Ishikawa (cell line): ENCODE results near the gene RAB31.

Experiments
- CEBPB ChIP-seq: IDR thresholded peaks from 2 replicates; pipeline ENCODE4 v1.6.1; 2012
- CREB1 ChIP-seq: IDR thresholded peaks from 2 replicates; pipeline ENCODE4 v1.6.1; 2012; ENCODE audit warnings: low read depth
- EGR1 ChIP-seq: IDR thresholded peaks from 2 replicates; pipeline ENCODE4 v1.6.1; 2012
- EP300 ChIP-seq: IDR thresholded peaks from 2 replicates; pipeline ENCODE4 v1.6.1; 2012; ENCODE audit warnings: borderline replicate concordance
- MAX ChIP-seq: IDR thresholded peaks from 2 replicates; pipeline ENCODE4 v1.6.1; 2012
- RAD21 ChIP-seq: IDR thresholded peaks from 2 replicates; pipeline ENCODE4 v1.6.1; 2012; ENCODE audit warnings: low read depth
- REST ChIP-seq: IDR thresholded peaks from 2 replicates; pipeline ENCODE4 v1.6.1; 2012; ENCODE audit warnings: low read depth, mild to moderate bottlenecking
- TAF1 ChIP-seq: IDR thresholded peaks from 2 replicates; pipeline ENCODE4 v1.6.1; 2012; ENCODE audit warnings: low read depth, mild to moderate bottlenecking
- TCF12 ChIP-seq: IDR thresholded peaks from 2 replicates; pipeline ENCODE4 v1.6.1; 2012; ENCODE audit warnings: low read depth
- TEAD4 ChIP-seq: IDR thresholded peaks from 2 replicates; pipeline ENCODE4 v1.6.1; 2012
- YY1 ChIP-seq: IDR thresholded peaks from 2 replicates; pipeline ENCODE4 v1.6.1; 2012; ENCODE audit warnings: low read depth

GRCh38 chr18:9708434-9709303 is 568 bp downstream of the RAB31 start:
- no peak for TF ChIP-seq EP300
- no peak for TF ChIP-seq REST
- no peak for TF ChIP-seq TAF1
- TF ChIP-seq RAD21: no peak
- no peak for TF ChIP-seq TEAD4
- no peak for TF ChIP-seq TCF12
- no peak for TF ChIP-seq MAX
- TF ChIP-seq YY1: no peak
- TF ChIP-seq CEBPB: no peak
- TF ChIP-seq EGR1: no peak
- TF ChIP-seq CREB1: no peak
